ENCODE measurements around the gene STX4. TPM values are rescaled to one million over a fixed set of nuclear protein-coding genes. Genes with fewer than 3 reads are reported as not detected.

The STX4 gene
- total and polyA plus RNA-seq, 9 of the 15 experiments (the other 6 are each of a cell fraction or from before 2014, with no cell fraction given) = 3.2 to 48.0 (median 21.5) TPM

DNA sequence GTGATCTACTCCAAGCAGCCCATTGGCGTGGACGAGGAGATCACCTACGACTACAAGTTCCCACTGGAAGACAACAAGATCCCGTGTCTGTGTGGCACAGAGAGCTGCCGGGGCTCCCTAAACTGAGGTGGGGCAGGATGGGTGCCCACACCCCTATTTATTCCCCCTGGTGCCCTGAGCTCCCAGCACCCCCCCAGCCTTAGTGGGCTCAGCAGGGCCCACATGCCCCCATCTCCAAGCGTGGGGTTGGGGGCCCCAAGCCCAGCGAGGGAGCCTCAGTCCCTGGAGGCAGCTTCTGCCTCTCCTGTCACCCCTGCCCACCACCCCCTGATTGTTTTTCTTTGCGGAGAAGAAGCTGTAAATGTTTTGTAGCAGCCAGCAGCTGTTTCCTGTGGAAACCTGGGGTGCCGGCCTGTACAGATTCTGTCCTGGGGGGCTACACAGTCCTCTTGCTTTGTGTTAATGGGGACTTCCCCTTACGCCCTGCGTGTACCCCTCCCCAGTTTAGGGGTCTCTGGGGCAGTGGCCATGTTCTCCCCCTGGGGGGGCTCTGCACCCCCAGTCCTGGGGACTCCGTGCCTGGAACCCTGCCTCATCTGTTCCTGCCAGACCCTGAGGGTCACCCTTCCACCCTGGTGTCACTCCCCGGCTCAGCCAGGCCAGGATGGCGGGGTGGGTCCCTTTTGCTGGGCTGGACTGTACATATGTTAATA is 49.3 kb upstream of the STX4 start:
- TF ChIP-seq POLR2G (IDR thresholded peaks at IDR 0.05; ENCODE audit: low read depth, low read length) (peak; percentile 45; the same call in 1 of the 2 replicates), RREB1 (CRISPR knock-in tag; IDR thresholded peaks at IDR 0.05) (no peak)
- Histone ChIP-seq H3K9me1 (ENCODE audit: control insufficient read depth, insufficient read depth, low read length) (peaks cover 2% of the 10 kb centered on the region), H3K27me3 (ENCODE audit: control insufficient read depth in 2 of 2, insufficient read depth in 2 of 2, low read length in 2 of 2) (no peaks in the 10 kb centered on the region), H3K4me2 (ENCODE audit: insufficient read depth, low read length) (no peak overlapping the region), H3K27ac (ENCODE audit: extremely low read depth, low read depth, low read length) (no peak overlapping the region), H3K79me2 (ENCODE audit: control insufficient read depth, insufficient read depth, low read length) (peaks cover 15% of the 10 kb centered on the region), H3K9me3 (replicated peaks; ENCODE audit: control insufficient read depth, insufficient read depth, low read depth, low read length) (no peaks in the 10 kb centered on the region), H4K20me1 (replicated peaks; ENCODE audit: control insufficient read depth, insufficient read depth, low read length) (no peaks in the 10 kb centered on the region; the same call in none of the 2 replicates), H2AFZ (ENCODE audit: low read depth, low read length) (no peak overlapping the region), H3K9ac (ENCODE audit: insufficient read depth in 1 of 2, low read depth in 2 of 2, low read length in 2 of 2) (peak overlapping the region in 1 of 2 experiments; percentile 94; a peak in 1 of 4 replicates), H3K36me3 (ENCODE audit: control insufficient read depth, insufficient read depth, low read length) (peaks cover 72% of the 10 kb centered on the region; the same call in 2 of the 3 replicates), H3K4me3 (no peak overlapping the region), H3K4me1 (replicated peaks in 1 of 2; ENCODE audit: control insufficient read depth in 2 of 2, insufficient read depth in 2 of 2, low read length in 2 of 2) (peaks cover 7 to 69% of the 10 kb centered on the region in 2 experiments; a peak in 4 of 5 replicates)
- ATAC-seq (no peak), FAIRE-seq (no peak), DNase-seq (ENCODE audit: extremely low read depth in 1 of 4, low spot score in 3 of 4) (no peak)
- no TSS peak for BruUV-seq (replicated peaks)
- WGBS (ENCODE audit: insufficient coverage, low coverage, missing lambda C conversion rate) = 88% methylated on average over 13 of the region's 14 CpGs
- in situ Hi-C loops (cut with MboI) (loop anchor here (10.0 to 25.0 kb wide), 2 partner anchors 311 to 453 kb away; partner anchors contain the start of genes COX6A2 and ZNF843), intact Hi-C loops (cut with micrococcal nuclease) (loop anchor here (2.0 to 10.0 kb wide), 4 partner anchors 33 to 459 kb away; partner anchors contain the start of gene ZNF843)
- ChIA-PET CTCF (ENCODE audit: low intra/inter-chr PET ratio) (interaction anchor here (1.4 to 2.1 kb wide), 4 partner anchors 110 to 885 kb away, joined by 3 to 15 read pairs (median 10); no protein-coding TSS in a partner anchor), POLR2A (interaction anchor here (0.6 to 5.7 kb wide), 13 partner anchors 15 to 445 kb away, joined by 3 to 32 read pairs (median 4); partner anchors contain the start of genes FUS, KAT8, ZNF646 and ZNF668)

Measured in K562 (cell line).